IPS-NIHi7 (cell line): ENCODE measurements around the gene UTS2B.

Experiments
- DNase-seq: peaks from one replicate; pipeline ENCODE4 v3.0.0; 2012; ENCODE audit warnings: mixed read lengths; ENCODE audit errors: extremely low spot score

The UTS2B gene

GRCh38 chr3:191352014-191352413, 21.7 kb upstream of the UTS2B start:
- no peak for DNase-seq

DNA sequence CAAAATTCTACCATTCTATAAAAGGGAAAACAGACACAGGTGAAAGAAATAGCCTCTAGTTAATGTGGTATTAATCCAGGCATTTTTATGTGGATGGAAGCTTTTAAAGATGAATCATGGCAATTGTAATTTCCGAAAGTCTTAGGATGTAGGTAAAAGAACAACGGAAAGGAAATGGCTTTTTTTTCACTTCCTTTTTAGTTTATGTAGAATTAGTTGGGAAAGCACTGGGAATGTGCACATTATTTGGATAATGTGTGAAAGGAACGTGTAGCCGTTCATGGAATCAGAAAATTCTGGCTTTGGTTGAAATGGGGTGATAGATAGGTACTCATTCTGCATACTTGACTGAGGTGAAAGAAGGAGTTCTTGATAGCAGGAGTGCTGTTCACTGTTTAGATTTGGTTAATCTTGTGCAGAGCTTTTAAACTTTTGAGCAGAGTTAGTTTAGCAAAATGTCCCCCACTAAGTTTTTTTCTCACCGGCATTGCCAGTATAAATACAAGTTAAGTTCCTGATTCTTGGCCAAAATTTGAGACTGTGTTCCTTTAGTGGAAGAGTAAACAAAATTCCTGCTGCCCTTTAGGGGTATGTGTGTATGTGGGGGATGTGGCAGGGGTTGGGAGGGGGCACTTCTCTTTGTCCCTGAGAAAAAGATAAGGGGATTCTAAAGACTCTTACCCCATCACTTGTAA, 20.2 kb upstream of the UTS2B start:
- no peak for DNase-seq

GRCh38 chr3:191348098-191348497, 17.8 kb upstream of the UTS2B start:
- no peak for DNase-seq

- no peak for DNase-seq
Observed at GRCh38 chr3:191347228-191347627, 16.9 kb upstream of the UTS2B start.

DNA sequence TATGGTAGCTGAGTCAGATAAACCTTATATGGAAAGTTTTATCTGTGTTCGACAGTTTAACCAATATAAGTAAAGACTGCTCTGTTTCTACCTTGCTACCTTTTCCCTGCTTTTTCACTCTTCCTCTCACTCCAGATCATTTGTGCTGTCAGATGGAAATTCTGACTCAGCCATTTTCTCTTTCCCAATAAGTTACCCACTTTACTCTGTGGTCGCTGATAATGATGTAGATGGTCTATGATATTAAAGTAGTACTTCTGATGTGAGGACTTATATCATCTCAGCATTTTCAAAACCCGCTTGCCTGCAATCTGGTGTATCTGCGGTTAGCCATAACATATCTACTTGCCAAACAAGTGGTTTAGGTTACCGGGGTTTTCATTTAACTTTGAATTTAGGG, 15.0 kb upstream of the UTS2B start:
- DNase-seq = no peak

DNA sequence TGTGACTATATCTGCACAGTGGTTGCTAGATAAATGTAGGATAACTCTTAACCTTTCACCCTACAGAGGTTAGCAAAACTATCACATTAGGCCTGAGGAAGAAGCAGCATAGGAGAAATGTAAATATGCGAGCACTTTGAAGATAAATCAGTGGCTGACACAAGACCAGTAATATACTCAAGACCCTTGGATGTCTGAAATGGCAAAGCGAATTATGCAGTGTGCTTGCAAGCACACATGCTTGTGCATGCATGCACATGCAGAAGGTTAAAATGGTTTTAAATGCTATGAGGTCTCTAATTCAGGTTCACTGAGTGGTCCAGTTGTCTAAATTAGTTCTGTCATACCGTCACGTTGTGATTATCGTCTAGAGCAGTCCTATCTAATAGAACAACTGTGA, 13.6 kb upstream of the UTS2B start:
- DNase-seq = no peak

DNA sequence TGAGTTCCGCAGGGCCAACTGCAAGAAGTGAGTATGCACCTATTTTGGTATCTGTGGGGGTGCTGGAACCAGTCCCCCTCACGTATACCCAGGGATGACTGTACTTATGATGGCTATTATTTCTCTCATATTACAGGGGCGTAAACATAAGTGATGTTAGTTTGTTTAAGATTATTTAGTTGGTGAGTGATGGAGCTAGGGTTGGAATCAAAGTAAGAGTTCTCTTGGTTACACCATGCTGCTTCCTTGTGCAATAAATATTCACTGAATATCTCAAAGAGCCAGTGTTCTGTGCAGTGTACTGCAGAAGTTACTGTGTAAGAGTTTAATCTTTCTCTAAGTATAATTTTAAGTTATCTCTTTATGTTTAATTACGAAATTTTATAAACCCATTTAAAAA, 12.8 kb upstream of the UTS2B start:
- no peak for DNase-seq

GRCh38 chr3:191342411-191342810, 12.1 kb upstream of the UTS2B start:
- no peak for DNase-seq

GRCh38 chr3:191342006-191342405, 11.7 kb upstream of the UTS2B start:
- DNase-seq = no peak

DNA sequence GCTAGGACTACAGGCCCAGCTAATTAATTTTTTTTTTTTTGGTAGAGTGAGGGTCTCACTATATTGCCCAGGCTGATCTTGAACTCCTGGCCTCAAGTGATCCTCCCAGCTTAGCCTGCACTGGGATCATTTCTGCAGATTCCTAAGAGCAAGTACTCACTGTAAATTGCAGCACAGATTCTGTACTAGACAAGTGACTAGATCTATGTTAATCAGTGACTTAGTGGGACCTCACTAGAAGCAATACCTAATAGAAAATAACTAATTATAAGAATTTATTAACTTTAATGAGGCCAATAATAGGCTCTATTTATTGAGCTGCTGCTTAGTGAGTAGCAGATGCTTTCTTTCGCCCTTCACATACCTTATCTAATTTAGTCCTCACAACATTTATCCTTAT, 10.6 kb upstream of the UTS2B start:
- no peak for DNase-seq

- DNase-seq = no peak
Observed at GRCh38 chr3:191340351-191340750, 10.0 kb upstream of the UTS2B start.

DNA sequence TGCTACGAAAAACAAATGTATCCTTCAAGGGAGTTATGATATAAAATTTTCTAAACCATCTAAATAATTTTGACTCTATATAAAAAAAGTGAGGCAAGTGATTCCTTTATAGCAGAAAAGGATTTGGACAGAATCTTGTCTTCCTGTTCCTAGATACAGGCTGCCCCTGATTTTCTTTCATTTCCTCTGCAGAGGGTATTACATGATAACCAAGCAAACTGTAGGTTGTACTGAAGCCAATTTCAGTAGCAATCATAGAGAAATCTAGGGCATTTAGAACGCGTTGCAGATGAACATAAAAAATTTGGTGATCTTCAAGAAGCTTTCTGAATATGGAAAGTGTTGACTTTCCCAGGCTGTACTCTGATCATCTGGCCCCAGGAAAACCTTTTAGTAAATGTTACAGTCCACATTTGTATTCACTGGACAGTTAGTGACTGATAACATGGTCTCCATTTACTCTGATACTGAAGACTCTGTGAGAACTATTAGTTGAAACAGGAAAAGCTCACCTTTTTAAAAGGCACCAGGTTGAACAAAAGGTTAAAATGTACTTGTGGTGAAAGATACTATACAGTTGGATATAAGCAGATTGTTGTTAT, 9.1 kb upstream of the UTS2B start:
- DNase-seq = no peak

GRCh38 chr3:191338177-191338488, 7.8 kb upstream of the UTS2B start:
- no peak for DNase-seq

GRCh38 chr3:191336833-191337232, 6.5 kb upstream of the UTS2B start:
- DNase-seq = no peak

DNA sequence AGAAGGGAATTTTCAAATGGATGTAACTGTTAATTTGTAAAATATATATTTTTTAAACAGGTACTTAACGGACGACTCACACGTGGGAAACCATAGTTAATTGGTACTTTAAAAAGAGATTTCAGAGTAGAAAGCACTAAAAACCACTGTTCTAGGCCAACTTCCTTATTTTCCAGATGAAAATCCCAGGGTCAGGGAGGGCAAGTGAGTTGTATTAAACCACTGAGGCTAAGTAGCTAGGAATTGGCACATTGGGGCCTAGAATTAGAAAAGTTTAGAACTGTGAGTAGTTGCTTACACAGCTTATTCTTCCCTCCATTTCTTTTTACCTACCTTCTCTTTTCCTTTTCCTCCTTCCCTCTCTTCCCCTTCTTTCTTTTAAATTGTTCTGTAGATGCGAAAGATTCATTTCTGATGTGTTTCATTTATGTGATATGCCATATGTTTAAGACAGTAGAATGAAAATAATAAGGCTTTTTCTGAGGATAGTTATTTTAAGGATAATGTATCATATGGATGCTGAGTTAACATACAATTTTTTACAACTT, 4.1 kb upstream of the UTS2B start:
- no peak for DNase-seq

- DNase-seq = no peak
Observed at GRCh38 chr3:191333298-191333880, 3.1 kb upstream of the UTS2B start.

- no peak for DNase-seq
Observed at GRCh38 chr3:191331388-191331787, 1.1 kb upstream of the UTS2B start.

DNA sequence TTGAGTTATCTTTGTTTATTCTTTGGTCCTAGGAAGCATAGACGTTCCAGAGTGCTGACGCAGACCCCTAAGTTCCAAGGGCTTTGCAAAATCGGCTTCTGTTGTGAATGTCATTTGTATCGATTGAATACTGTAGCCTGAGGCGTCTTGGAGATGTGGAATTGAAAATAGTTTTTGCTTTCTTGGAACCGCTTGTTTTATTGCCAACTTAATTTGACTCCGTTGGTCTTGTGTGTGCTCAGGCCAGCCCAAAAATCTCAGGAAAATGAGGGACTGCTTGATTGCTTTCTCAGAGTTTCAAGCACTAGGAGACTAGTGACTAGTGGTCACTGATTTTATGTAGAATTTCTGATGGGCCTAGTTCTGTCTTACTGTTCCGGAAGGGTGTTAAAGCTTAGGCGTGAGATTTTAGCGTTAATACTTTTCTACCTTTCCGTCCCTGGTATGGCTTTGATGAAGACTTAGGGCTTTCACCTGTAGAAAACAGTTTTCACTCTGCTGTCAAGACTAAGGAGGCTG, 263 bp upstream of the UTS2B start:
- DNase-seq = no peak

DNA sequence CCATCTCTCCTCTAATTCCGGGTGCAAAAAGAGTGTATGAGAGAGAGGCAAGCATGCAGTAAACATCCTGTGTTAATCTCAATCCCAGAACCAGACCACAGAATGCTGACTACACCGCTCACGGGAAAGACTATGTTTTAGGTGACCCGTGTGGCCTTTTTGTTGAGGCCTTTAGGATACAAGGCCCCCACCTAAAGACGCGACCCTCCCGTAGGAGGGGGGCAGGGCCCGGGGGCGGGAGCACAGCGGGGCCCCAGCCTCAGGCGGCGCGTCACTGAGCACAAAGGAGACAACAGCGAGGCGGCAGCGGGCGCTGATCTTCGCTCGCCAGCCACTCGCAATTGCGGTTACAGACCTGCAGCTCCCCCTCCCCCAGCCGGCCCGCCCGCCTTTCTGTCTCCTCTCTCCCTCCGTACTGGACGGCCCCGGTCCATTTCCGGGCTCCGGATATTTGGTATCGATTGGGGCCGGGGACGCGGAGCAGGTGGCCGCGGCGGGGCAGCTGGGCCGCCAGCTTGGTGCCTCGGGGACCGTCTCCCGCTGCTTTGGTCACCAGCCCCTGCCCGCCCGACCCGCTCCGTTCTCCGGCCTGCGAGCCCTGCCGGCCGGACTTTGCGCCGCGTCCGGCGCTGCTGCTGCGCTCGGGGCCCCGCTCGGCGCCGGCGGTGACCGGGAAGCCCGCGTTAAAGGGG, 1.2 kb downstream of the UTS2B start, which contains the start of gene CCDC50:
Gene CCDC50 (plus strand): TSS at position 433 of the 692 bp plus-strand sequence. CDS start 281 bp downstream, outside the sequence.
- DNase-seq = peak; percentile 81

GRCh38 chr3:191328383-191328961, 1.9 kb downstream of the UTS2B start:
- peak; percentile 15 for DNase-seq

DNA sequence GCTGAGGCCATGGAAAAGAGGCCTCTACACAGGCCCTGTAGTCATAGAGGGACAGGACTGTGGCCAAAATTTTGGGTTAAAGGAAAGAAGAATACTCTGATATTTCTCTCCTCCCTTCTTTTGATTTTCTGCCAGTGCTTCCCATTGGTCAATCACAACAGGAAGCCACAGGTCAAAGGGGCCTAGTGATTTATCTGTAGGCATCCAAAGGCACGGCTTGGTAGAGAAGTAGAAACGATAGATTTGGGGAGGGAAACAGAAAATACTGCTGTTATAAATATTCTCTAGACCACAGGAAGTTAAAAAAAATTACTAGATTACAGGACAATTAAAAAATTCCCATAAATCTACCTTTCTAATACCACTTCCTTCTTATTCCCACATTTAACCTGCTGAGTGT, 2.8 kb downstream of the UTS2B start:
- DNase-seq = no peak

- DNase-seq = no peak
Observed at GRCh38 chr3:191324936-191325335, 5.4 kb downstream of the UTS2B start.
